Endothelial cell of umbilical vein (primary cell): ENCODE data around the gene TIMP1. TPM values are rescaled to one million over a fixed set of nuclear protein-coding genes. Genes with fewer than 3 reads are reported as not detected.

Experiments
- BruUV-seq: library from RNA; stranded (reverse); fragments of 400-500 nt; replicated peaks from 2 replicates; lab custom pipeline; 2021; lab: Mats Ljungman, UMichigan
- CTCF ChIA-PET: fragments of 300-600, 350-600 bp; sonication (Branson Sonifier 250); formaldehyde crosslinking; loops from one replicate; lab custom pipeline; 2021; ENCODE audit warnings: antibody characterized with exemption, inconsistent platforms; lab: Charles Lee
- POLR2A ChIA-PET: fragments of 300-600, 350-600 bp; sonication (Branson Sonifier 250); formaldehyde crosslinking; loops from one replicate; lab custom pipeline; 2021; ENCODE audit warnings: antibody characterized with exemption, inconsistent platforms; lab: Charles Lee
- DNase-seq: peaks from one replicate; pipeline ENCODE4 v3.0.0-alpha.2; 2011; ENCODE audit warnings: low read depth, low spot score
- FAIRE-seq: peaks from 2 replicates; lab custom pipeline; 2011; peaks lifted over from hg19 to GRCh38; lab: Jason Lieb, UNC
- H2AFZ ChIP-seq: 2 replicates; pipeline ENCODE4 v1.6.0; 2012; ENCODE audit warnings: low read depth, low read length, control low read depth, inconsistent platforms
- H3K27ac ChIP-seq: 2 replicates; pipeline ENCODE4 v1.5.1; 2011; ENCODE audit warnings: low read depth, mild to moderate bottlenecking, control low read depth, low read length, moderate library complexity; ENCODE audit not compliant: insufficient read depth
- H3K27me3 ChIP-seq, 2 experiments: 2 replicates each; pipeline versions ENCODE4 v1.6.0 to v1.6.1; 2011; ENCODE audit warnings: low read length in 2 of 2, mixed read lengths in 1 of 2; ENCODE audit not compliant: control insufficient read depth in 2 of 2, insufficient read depth in 2 of 2
- H3K36me3 ChIP-seq, 2 experiments: 2 replicates in 1 of 2; 3 replicates in 1 of 2; pipeline ENCODE4 v1.5.1; 2011; ENCODE audit warnings: low read length in 2 of 2, mild to moderate bottlenecking in 1 of 2, moderate library complexity in 1 of 2; ENCODE audit not compliant: control insufficient read depth in 2 of 2, insufficient read depth in 2 of 2; ENCODE audit errors: extremely low read depth in 1 of 2
- H3K4me1 ChIP-seq: 3 replicates; pipeline ENCODE4 v1.5.1; 2011; ENCODE audit warnings: mild to moderate bottlenecking, low read length; ENCODE audit not compliant: control insufficient read depth, insufficient read depth; ENCODE audit errors: extremely low read depth
- H3K4me2 ChIP-seq: 2 replicates; pipeline ENCODE4 v1.6.1; 2011; ENCODE audit warnings: low read length, control low read depth, mixed read lengths; ENCODE audit not compliant: insufficient read depth
- H3K4me3 ChIP-seq, 3 experiments: fragments of 200-600 bp in 1 of 3; sonication (generic), shearing (Covaris generic) in 1 of 3; replicated peaks in 1 of 3; 2 replicates each; pipeline ENCODE4 v1.5.1; 2011 to 2016; ENCODE audit warnings: control low read depth in 3 of 3, low read length in 3 of 3, mild to moderate bottlenecking in 2 of 3, inconsistent platforms in 1 of 3, low read depth in 1 of 3, moderate library complexity in 1 of 3; ENCODE audit not compliant: insufficient read depth in 1 of 3
- H3K79me2 ChIP-seq: 2 replicates; pipeline ENCODE4 v1.6.0; 2012; ENCODE audit warnings: low read length, inconsistent platforms; ENCODE audit not compliant: control insufficient read depth, insufficient read depth
- H3K9ac ChIP-seq: replicated peaks from 2 replicates; pipeline ENCODE3; 2011; ENCODE audit warnings: low read length, control low read depth; ENCODE audit not compliant: insufficient read depth; ENCODE audit errors: extremely low read depth
- H3K9me1 ChIP-seq: replicated peaks from 3 replicates; pipeline ENCODE4 v1.6.0; 2011; ENCODE audit warnings: mild to moderate bottlenecking, low read length; ENCODE audit not compliant: control insufficient read depth, insufficient read depth; ENCODE audit errors: extremely low read depth
- H3K9me3 ChIP-seq: replicated peaks from 2 replicates; pipeline ENCODE4 v1.5.1; 2012; ENCODE audit warnings: low read length, inconsistent platforms; ENCODE audit not compliant: control insufficient read depth, insufficient read depth
- H4K20me1 ChIP-seq: replicated peaks from 2 replicates; pipeline ENCODE3; 2011; ENCODE audit warnings: mild to moderate bottlenecking, low read length; ENCODE audit not compliant: control insufficient read depth, insufficient read depth; ENCODE audit errors: extremely low read depth
- EZH2 ChIP-seq: IDR thresholded peaks from 2 replicates; pipeline ENCODE4 v1.6.1; 2012; ENCODE audit warnings: borderline replicate concordance, low read depth, mild to moderate bottlenecking, moderate library complexity, low read length, inconsistent platforms; ENCODE audit not compliant: severe bottlenecking
- FOS ChIP-seq: IDR thresholded peaks from 2 replicates; pipeline ENCODE4 v1.6.1; 2011; ENCODE audit warnings: mild to moderate bottlenecking, low read length, moderate library complexity, borderline replicate concordance; ENCODE audit not compliant: insufficient read depth
- JUN ChIP-seq: IDR thresholded peaks from 2 replicates; pipeline ENCODE4 v1.6.1; 2011; ENCODE audit warnings: borderline replicate concordance, low read depth; ENCODE audit not compliant: insufficient read length, insufficient read depth
- POLR2A ChIP-seq: IDR thresholded peaks from 2 replicates; pipeline ENCODE4 v1.6.1; 2012; ENCODE audit warnings: low read depth, mild to moderate bottlenecking, control low read depth, low read length
- POLR2AphosphoS5 ChIP-seq: IDR thresholded peaks from 2 replicates; pipeline ENCODE4 v1.6.1; 2012; ENCODE audit warnings: low read depth, mild to moderate bottlenecking, control low read depth, low read length, moderate library complexity; ENCODE audit not compliant: insufficient read depth
- dilution Hi-C: fragments of 300-500 bp; cut with MboI; formaldehyde crosslinking; loops from one replicate; pipeline ENCODE4 v1.15.0; 2019; ENCODE audit warnings: low sequenced_read_pairs; ENCODE audit not compliant: extremely low pct_ligation_motif_present
- intact Hi-C: fragments of 100-400 bp; cut with micrococcal nuclease; formaldehyde crosslinking; loops from one replicate; pipeline ENCODE4 v1.10.0; 2022
- polyA plus RNA-seq, 4 experiments: library from polyadenylated mRNA; depleted of rRNA in 3 of 4; stranded (reverse) in 3 of 4; unstranded in 1 of 4; fragments of >200 nt; gene quantifications; 2 replicates each; pipeline versions ENCODE4 v1.2.1 to v1.2.3, GENCODE V29; 2011 to 2012; ENCODE audit warnings: missing spikeins in 1 of 4
- total RNA-seq: library from RNA; stranded (reverse); gene quantifications from 2 replicates; pipeline ENCODE4 v1.2.3, GENCODE V29; 2021

TIMP1 gene
- total and polyA plus RNA-seq, 2 donors (not counting 3 experiments of a cell fraction or from before 2014, with no cell fraction given), result 124 to 277 TPM

- no peak overlapping the region for H3K4me3 ChIP-seq
- CTCF ChIA-PET, result interaction anchor here (0.7 kb wide), 1 partner anchor 101 kb away, joined by 4 read pairs; no protein-coding TSS in a partner anchor
- POLR2A ChIA-PET, result no interaction called here
These were observed 38.7 kb upstream of the TIMP1 start for GRCh38 chrX:47543496-47543895.

GRCh38 chrX:47556045-47556623, 26.1 kb upstream of the TIMP1 start:
- DNase-seq (peak; percentile 92), FAIRE-seq (peak; percentile 100)
- H3K4me3 ChIP-seq, result peak overlapping the region; percentile 22 to 57 (median 35)
- peak overlapping the region; percentile 71 for H3K9ac ChIP-seq
- no TSS peak for BruUV-seq
- H3K27ac ChIP-seq, result peak overlapping the region; percentile 57
- peaks cover 3% of the 10 kb centered on the region for H3K4me1 ChIP-seq
- no peaks in the 10 kb centered on the region for H3K9me3 ChIP-seq
- no peaks in the 10 kb centered on the region for H4K20me1 ChIP-seq
- H3K36me3 ChIP-seq, result no peaks in the 10 kb centered on the region
- H3K9me1 ChIP-seq, result no peaks in the 10 kb centered on the region
- peak overlapping the region; percentile 84 for H2AFZ ChIP-seq
- ChIA-PET POLR2A (interaction anchor here (0.8 kb wide), 1 partner anchor 94 kb away, joined by 3 read pairs; the partner anchor contains the start of gene ELK1), CTCF (interaction anchor here (0.8 to 2.1 kb wide), 3 partner anchors 13 to 32 kb away, joined by 3 to 12 read pairs (median 4); no protein-coding TSS in a partner anchor)
- dilution Hi-C loops (no loop called here), intact Hi-C loops (loop anchor here (2.0 kb wide), 1 partner anchor 15 kb away; no protein-coding TSS in a partner anchor)
- no peaks in the 10 kb centered on the region for H3K27me3 ChIP-seq
- no peaks in the 10 kb centered on the region for H3K79me2 ChIP-seq
- peak overlapping the region; percentile 27 for H3K4me2 ChIP-seq
- TF ChIP-seq POLR2A (peak; percentile 46), JUN (no peak)

More at GRCh38 chrX:47543496-47543895, 38.7 kb upstream of the TIMP1 start:
- no TSS peak for BruUV-seq
- H3K27ac ChIP-seq, result no peak overlapping the region
- no peaks in the 10 kb centered on the region for H3K9me3 ChIP-seq
- H3K4me2 ChIP-seq, result no peak overlapping the region
- H3K36me3 ChIP-seq, result no peaks in the 10 kb centered on the region
- no peak for FAIRE-seq
- intact Hi-C loops, result no loop called here
- H2AFZ ChIP-seq, result no peak overlapping the region
- TF ChIP-seq EZH2, result no peak
- TF ChIP-seq FOS, result no peak
- TF ChIP-seq POLR2AphosphoS5, result no peak
- TF ChIP-seq POLR2A, result no peak
- H3K9ac ChIP-seq, result no peak overlapping the region
- DNase-seq, result no peak
- no peaks in the 10 kb centered on the region for H3K27me3 ChIP-seq
- no peaks in the 10 kb centered on the region for H3K9me1 ChIP-seq
- no peaks in the 10 kb centered on the region for H4K20me1 ChIP-seq
- H3K79me2 ChIP-seq, result no peaks in the 10 kb centered on the region
- peaks cover 4% of the 10 kb centered on the region for H3K4me1 ChIP-seq
- dilution Hi-C loops, result no loop called here
